Gastrocnemius medialis (tissue), 4 donors: ENCODE data around the gene ST7. TPM values are rescaled to one million over a fixed set of nuclear protein-coding genes. Genes with fewer than 3 reads are reported as not detected.

Experiments
- ATAC-seq, 2 donors: fragments of 150-250 bp; one replicate each; pipeline ENCODE4 v1.9.1; 2016
- DNase-seq, 2 donors: peaks; one replicate each; pipeline ENCODE4 v3.0.0-alpha.2; 2019
- H3K27ac ChIP-seq, 4 donors: fragments of 200-600 bp; sonication (generic); 1 replicate in 1 of 4; 2 replicates in 3 of 4; pipeline ENCODE4 v1.5.1; 2016 to 2018; ENCODE audit warnings: mild to moderate bottlenecking in 2 of 4, moderate library complexity in 1 of 4
- H3K27me3 ChIP-seq, 3 donors: fragments of 200-600 bp; sonication (generic) in 2 of 3; 1 replicate in 1 of 3; 2 replicates in 2 of 3; pipeline versions ENCODE4 v1.5.1 to v1.6.0; 2016 to 2019; ENCODE audit warnings: mild to moderate bottlenecking in 1 of 3, moderate library complexity in 1 of 3
- H3K36me3 ChIP-seq, 2 donors: fragments of 200-600 bp; sonication (generic) in 1 of 2; one replicate each; pipeline ENCODE4 v1.5.1; 2017 to 2018
- H3K4me1 ChIP-seq, 2 donors: fragments of 200-600 bp; sonication (generic) in 1 of 2; one replicate each; pipeline ENCODE4 v1.5.1; 2016 to 2017; ENCODE audit warnings: mild to moderate bottlenecking in 2 of 2
- H3K4me3 ChIP-seq, 4 donors: fragments of 200-600 bp; sonication (generic) in 3 of 4; 1 replicate in 1 of 4; 2 replicates in 3 of 4; pipeline ENCODE4 v1.5.1; 2016 to 2019; ENCODE audit warnings: mild to moderate bottlenecking in 2 of 4
- H3K9me3 ChIP-seq, 3 donors: fragments of 200-600 bp; sonication (generic) in 2 of 3; 1 replicate in 1 of 3; 2 replicates in 2 of 3; pipeline ENCODE4 v1.5.1; 2016 to 2019
- POLR2A ChIP-seq, 2 donors: fragments of 450-650 bp; IDR thresholded peaks; one replicate each; pipeline ENCODE4 v1.6.1; 2017; ENCODE audit warnings: antibody characterized with exemption in 2 of 2, mild to moderate bottlenecking in 2 of 2, moderate library complexity in 2 of 2
- in situ Hi-C, 4 donors: fragments of 200-750 bp; cut with MboI; loops; one replicate each; pipeline versions ENCODE4 v1.15.0 to v1.8.0; 2017; ENCODE audit warnings: low sequenced_read_pairs in 4 of 4
- intact Hi-C: fragments of 100-400 bp; cut with DNase I; formaldehyde crosslinking; loops from one replicate; pipeline ENCODE4 v1.15.1; 2023; ENCODE audit warnings: low total_unique reads
- total RNA-seq, 4 donors: library from RNA; depleted of rRNA; stranded (reverse); fragments of >200 nt; gene quantifications; one replicate each; pipeline versions ENCODE4 v1.1.0 to v1.2.3, GENCODE V29; 2016
- TF ChIP-seq, protein P1 (sequence below), 5 experiments: fragments of 450-650 bp in 3 of 5; fragments of 200-600 bp in 2 of 5; sonication (generic) in 2 of 5; IDR thresholded peaks in 4 of 5; conservative IDR thresholded peaks in 1 of 5; 1 replicate in 4 of 5; 2 replicates in 1 of 5; pipeline ENCODE4 v1.5.1; 2016 to 2019; ENCODE audit warnings: antibody characterized with exemption in 5 of 5, mild to moderate bottlenecking in 3 of 5, moderate library complexity in 3 of 5

The ST7 gene
- total RNA-seq, 4 donors from 2014 or later: 5.5 to 14.5 (median 11.9) TPM

DNA sequence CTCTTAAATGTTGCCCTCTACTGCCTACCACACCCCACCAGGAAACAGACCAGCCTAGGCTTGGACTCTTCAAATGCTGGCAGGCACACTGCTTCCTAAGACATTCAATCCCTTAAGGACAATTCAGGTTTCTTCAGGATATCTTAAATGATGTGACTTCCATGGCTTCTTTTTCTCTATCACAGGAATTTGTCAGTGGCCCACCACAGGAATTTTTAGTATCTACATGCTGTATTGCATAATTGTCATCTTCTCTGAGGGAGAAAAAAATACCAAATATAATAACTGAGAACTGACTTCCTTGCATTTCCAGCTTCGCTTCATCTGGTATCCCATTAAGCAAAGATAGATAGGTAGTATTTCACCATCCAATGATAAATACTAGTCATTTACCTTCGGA lies 240.3 kb downstream of the ST7 start:
- DNase-seq (no peak), ATAC-seq (no peak)
- peaks cover 0 to 18% of the 10 kb centered on the region in 2 donors for H3K36me3 ChIP-seq
- H3K4me3 ChIP-seq: no peak overlapping the region
- no peak overlapping the region for H3K27ac ChIP-seq
- in situ Hi-C loops: no loop called here
- intact Hi-C loops: no loop called here
- H3K4me1 ChIP-seq: no peaks in the 10 kb centered on the region
- no peaks in the 10 kb centered on the region for H3K9me3 ChIP-seq
- TF ChIP-seq POLR2A (IDR thresholded peaks at IDR 0.05): no peak
- TF ChIP-seq, protein P1, sequence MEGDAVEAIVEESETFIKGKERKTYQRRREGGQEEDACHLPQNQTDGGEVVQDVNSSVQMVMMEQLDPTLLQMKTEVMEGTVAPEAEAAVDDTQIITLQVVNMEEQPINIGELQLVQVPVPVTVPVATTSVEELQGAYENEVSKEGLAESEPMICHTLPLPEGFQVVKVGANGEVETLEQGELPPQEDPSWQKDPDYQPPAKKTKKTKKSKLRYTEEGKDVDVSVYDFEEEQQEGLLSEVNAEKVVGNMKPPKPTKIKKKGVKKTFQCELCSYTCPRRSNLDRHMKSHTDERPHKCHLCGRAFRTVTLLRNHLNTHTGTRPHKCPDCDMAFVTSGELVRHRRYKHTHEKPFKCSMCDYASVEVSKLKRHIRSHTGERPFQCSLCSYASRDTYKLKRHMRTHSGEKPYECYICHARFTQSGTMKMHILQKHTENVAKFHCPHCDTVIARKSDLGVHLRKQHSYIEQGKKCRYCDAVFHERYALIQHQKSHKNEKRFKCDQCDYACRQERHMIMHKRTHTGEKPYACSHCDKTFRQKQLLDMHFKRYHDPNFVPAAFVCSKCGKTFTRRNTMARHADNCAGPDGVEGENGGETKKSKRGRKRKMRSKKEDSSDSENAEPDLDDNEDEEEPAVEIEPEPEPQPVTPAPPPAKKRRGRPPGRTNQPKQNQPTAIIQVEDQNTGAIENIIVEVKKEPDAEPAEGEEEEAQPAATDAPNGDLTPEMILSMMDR (IDR thresholded peaks at IDR 0.05 in 4 of 5, conservative IDR thresholded peaks at IDR 0.05 in 1 of 5): no peak
- H3K27me3 ChIP-seq: no peaks in the 10 kb centered on the region

DNA sequence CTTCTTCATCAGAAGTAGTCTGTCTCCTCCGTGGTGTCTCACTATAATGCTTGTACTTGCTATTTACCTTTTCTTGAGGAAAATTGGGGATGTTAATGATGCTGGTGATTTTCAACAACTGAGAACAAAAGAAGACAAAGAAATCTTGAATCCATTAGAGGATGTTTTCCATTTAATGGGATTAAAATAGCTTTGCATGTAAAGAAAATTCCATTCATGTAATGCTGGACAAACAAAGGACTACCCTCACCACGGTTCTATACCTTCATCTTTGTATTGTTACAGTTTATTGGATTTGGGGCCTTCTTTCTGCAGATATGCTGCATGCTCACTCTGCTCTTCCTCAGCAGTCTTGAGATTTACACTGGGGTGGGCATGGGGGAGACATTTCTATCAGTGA lies 241.1 kb downstream of the ST7 start:
- H3K27me3 ChIP-seq: no peaks in the 10 kb centered on the region
- TF ChIP-seq, protein P1 (IDR thresholded peaks at IDR 0.05 in 4 of 5, conservative IDR thresholded peaks at IDR 0.05 in 1 of 5): no peak
- TF ChIP-seq POLR2A (IDR thresholded peaks at IDR 0.05): no peak
- in situ Hi-C loops: no loop called here
- H3K4me3 ChIP-seq: no peak overlapping the region
- H3K4me1 ChIP-seq: no peaks in the 10 kb centered on the region
- H3K27ac ChIP-seq: no peak overlapping the region
- DNase-seq (no peak), ATAC-seq (no peak)
- peaks cover 0 to 12% of the 10 kb centered on the region in 2 donors for H3K36me3 ChIP-seq
- intact Hi-C loops: no loop called here
- H3K9me3 ChIP-seq: no peaks in the 10 kb centered on the region

DNA sequence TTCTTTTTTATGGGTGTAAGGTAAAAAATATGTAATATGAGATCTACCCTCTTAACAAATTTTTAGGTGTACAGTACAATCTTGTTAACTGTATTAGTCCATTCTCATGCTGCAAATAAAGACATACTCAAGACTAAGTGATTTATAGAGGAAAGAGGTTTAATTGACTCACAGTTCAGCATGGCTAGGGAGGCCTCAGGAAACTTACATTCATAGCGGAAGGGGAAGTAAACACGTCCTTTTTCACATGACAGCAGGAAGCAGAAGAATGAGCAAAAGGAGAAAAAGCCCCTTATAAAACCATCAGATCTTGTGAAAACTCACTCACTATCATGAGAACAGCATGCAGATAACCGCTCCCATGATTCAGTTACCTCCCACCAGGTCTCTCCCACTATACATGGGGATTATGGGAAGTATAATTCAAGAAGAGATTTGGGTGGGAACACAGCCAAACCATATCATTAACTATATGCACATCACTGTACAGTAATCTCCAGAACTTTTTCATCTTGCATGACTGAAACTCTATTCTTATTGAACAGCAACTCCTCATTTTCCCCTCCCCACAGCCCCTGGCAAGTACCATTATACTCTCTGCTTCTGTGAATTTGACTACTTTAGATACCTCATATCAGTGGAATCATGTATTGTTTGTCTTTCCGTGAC lies 242.2 kb downstream of the ST7 start:
- intact Hi-C loops: no loop called here
- H3K4me3 ChIP-seq: no peak overlapping the region
- no peak for ATAC-seq
- H3K36me3 ChIP-seq: peaks cover 0 to 5% of the 10 kb centered on the region in 2 donors
- no peaks in the 10 kb centered on the region for H3K4me1 ChIP-seq
- H3K9me3 ChIP-seq: no peaks in the 10 kb centered on the region
- no peaks in the 10 kb centered on the region for H3K27me3 ChIP-seq
- in situ Hi-C loops: no loop called here
- H3K27ac ChIP-seq: no peak overlapping the region
- no peak for DNase-seq
- TF ChIP-seq POLR2A (IDR thresholded peaks at IDR 0.05): no peak
- TF ChIP-seq, protein P1 (IDR thresholded peaks at IDR 0.05 in 4 of 5, conservative IDR thresholded peaks at IDR 0.05 in 1 of 5): no peak

DNA sequence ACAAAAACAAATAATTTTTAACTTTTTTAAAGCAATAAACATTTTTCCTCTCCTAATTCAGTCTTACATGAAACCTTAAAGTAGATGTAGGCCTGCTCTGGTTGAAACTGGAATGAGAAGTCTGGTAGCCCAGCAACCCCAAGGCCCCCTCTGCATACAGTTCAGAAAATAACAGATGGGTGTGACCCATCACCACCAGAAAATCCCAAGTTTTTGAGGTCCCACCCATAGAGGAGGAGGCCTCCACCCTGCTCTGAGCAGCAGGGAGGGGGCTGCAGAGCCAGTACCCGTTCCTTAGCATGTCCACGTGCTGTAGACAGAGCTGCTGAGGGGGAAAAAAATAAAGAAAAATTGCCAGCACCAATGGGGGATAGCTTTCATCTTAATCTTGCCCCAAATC lies 246.8 kb downstream of the ST7 start:
- in situ Hi-C loops: no loop called here
- Histone ChIP-seq H3K4me1 (no peaks in the 10 kb centered on the region), H3K4me3 (no peak overlapping the region), H3K36me3 (peaks cover 0 to 5% of the 10 kb centered on the region in 2 donors), H3K27ac (no peak overlapping the region), H3K9me3 (no peaks in the 10 kb centered on the region), H3K27me3 (no peaks in the 10 kb centered on the region)
- DNase-seq (no peak), ATAC-seq (no peak)
- TF ChIP-seq, protein P1 (IDR thresholded peaks at IDR 0.05 in 4 of 5, conservative IDR thresholded peaks at IDR 0.05 in 1 of 5): no peak
- TF ChIP-seq POLR2A (IDR thresholded peaks at IDR 0.05): no peak
- intact Hi-C loops: no loop called here
